Activated naive CD8-positive, alpha-beta T cell treated with anti-CD3 and anti-CD28 coated beads for 36 hours (primary cell): ENCODE data around the gene POLQ. TPM values are rescaled to one million over a fixed set of nuclear protein-coding genes. Genes with fewer than 3 reads are reported as not detected.
A peak's percentile ranks its signal among the peaks of the same experiment; 100 is the strongest.
"Not testable (repeated sequence)": the region's sequence is repeated elsewhere in the genome, so short reads cannot be mapped to it uniquely, and the experiment has no call there.

ENCODE experiments used
- DNase-seq: peaks from one replicate; pipeline ENCODE4 v3.0.0; 2021
- H3K27ac Mint-ChIP-seq: one replicate; pipeline ENCODE4 v1.8.0; 2022; ENCODE audit warnings: mild to moderate bottlenecking, moderate library complexity, mixed read lengths
- H3K27me3 Mint-ChIP-seq: one replicate; pipeline ENCODE4 v1.8.0; 2022; ENCODE audit warnings: mild to moderate bottlenecking, mixed read lengths
- H3K36me3 Mint-ChIP-seq: one replicate; pipeline ENCODE4 v1.8.0; 2021; ENCODE audit warnings: mild to moderate bottlenecking, mixed read lengths
- H3K4me1 Mint-ChIP-seq: one replicate; pipeline ENCODE4 v1.8.0; 2021; ENCODE audit warnings: mixed read lengths
- H3K4me3 Mint-ChIP-seq: one replicate; pipeline ENCODE4 v1.8.0; 2022; ENCODE audit warnings: mild to moderate bottlenecking, moderate library complexity, mixed read lengths
- H3K9me3 Mint-ChIP-seq: one replicate; pipeline ENCODE4 v1.8.0; 2022; ENCODE audit warnings: mixed read lengths
- total RNA-seq, 2 experiments: library from RNA; stranded (reverse); gene quantifications; one replicate each; pipeline ENCODE4 v1.2.3, GENCODE V29; 2021

POLQ gene
- total RNA-seq, 2 experiments from 2014 or later: 20.1 to 20.7 TPM

DNA sequence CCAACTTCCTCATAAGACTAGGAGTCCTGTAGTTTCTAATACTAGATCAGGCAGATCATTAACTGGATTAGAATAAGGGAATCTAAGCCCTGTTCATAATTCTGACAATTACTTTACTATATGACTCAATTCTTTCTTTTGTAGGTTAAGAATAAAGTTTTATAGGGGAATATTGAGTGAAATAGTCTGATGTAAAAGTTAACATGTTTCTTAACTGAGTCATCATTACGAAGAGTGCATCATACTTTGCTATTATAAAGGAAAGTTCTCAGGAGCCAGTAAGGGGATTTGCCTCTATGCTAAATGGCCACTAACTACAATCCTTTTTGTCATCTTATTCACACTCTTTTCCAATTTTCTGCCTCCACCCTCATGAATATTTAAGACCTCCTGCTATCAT lies 63.1 kb downstream of the POLQ start:
- Mint-ChIP-seq H3K4me3 (no peak overlapping the region), H3K9me3 (no peaks in the 10 kb centered on the region), H3K27me3 (no peaks in the 10 kb centered on the region), H3K27ac (no peak overlapping the region), H3K4me1 (no peaks in the 10 kb centered on the region), H3K36me3 (peaks cover 36% of the 10 kb centered on the region)
- no peak for DNase-seq

DNA sequence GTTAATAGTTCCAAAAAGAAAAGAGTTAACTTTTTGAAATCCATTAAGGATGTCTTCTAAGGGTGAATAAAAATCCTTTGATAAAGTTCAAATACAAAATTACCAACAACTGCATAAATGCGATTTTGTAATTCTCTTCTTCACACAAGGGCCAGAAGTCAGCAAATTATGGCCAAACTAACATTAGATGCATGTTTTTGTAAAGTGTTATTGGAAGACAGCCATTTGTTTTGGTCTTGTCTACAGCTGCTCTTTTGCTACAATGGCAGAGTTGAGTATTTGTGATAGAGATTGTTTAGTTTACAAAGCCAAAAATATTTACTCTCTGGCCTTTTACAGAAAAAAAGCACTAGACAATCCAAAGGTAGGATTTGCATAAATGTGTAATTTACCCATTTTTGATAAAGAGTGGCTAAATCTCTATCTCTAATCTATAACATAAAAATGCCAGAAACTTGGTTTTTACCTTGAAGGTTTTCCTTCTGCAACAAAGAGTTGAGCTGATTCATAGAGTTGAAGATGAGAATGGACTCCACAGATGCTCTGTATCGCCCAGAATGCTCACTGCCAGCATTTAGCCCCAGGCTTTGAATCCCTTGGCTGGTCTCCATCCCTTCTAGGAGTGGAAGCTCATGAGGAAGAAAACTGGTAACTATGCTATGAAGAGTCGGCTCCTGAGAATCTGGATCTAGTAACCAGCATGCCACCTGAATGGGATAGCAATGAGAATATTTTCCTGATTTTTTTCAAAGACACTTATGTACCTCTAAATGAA lies 64.5 kb downstream of the POLQ start:
- no peaks in the 10 kb centered on the region for H3K4me1 Mint-ChIP-seq

GRCh38 chr3:121477589-121477988 lies 68.2 kb downstream of the POLQ start:
- no peak for DNase-seq
- no peaks in the 10 kb centered on the region for H3K9me3 Mint-ChIP-seq
- H3K27ac Mint-ChIP-seq: no peak overlapping the region
- peaks cover 53% of the 10 kb centered on the region for H3K36me3 Mint-ChIP-seq
- H3K27me3 Mint-ChIP-seq: no peaks in the 10 kb centered on the region
- no peak overlapping the region for H3K4me3 Mint-ChIP-seq
- H3K4me1 Mint-ChIP-seq: no peaks in the 10 kb centered on the region

More for the DNA sequence above, 64.5 kb downstream of the POLQ start:
- DNase-seq: no peak
- H3K27ac Mint-ChIP-seq: no peak overlapping the region
- no peaks in the 10 kb centered on the region for H3K27me3 Mint-ChIP-seq
- H3K4me3 Mint-ChIP-seq: no peak overlapping the region
- peaks cover 39% of the 10 kb centered on the region for H3K36me3 Mint-ChIP-seq
- H3K9me3 Mint-ChIP-seq: no peaks in the 10 kb centered on the region

DNA sequence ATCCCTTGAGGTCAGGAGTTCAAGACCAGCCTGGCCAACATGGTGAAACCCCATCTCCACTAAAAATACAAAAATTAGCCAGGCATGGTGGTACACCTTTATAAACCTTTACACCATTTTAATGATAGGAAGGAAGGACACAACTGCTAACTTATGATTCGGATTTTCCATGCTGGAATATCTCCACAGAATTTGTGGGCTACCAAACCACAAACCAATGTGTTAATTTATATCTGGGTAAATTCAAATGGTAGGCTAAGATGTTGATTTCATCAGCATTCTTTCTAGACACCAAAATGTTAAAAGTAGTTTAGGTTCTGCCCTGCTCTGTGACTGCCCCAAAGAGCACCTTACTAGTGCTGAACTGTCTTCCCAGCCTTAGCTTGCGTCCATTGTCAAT lies 72.8 kb downstream of the POLQ start:
- H3K27ac Mint-ChIP-seq: no peak overlapping the region
- H3K4me3 Mint-ChIP-seq: no peak overlapping the region
- no peaks in the 10 kb centered on the region for H3K27me3 Mint-ChIP-seq
- no peaks in the 10 kb centered on the region for H3K9me3 Mint-ChIP-seq
- no peaks in the 10 kb centered on the region for H3K4me1 Mint-ChIP-seq
- DNase-seq: no peak
- H3K36me3 Mint-ChIP-seq: peaks cover 57% of the 10 kb centered on the region

DNA sequence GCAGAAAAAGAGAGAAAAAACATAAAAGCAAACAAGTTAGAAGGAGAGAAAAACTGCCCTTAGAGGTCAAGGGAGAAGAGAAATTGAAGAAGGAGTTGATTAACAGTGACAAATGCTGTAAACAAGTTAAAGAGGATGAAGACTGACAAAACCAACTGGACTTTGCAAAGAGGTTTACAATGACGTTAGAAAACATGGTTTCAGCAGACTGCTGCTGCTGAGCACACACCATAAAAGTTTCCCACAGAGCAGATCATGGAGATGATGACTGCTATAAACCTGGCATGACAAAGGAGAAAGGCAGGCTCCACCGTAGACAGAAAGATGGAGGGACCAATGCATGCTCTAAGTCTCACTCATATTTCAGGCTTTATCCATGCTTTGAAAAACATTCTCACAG lies 78.7 kb downstream of the POLQ start:
- Mint-ChIP-seq H3K4me1 (no peaks in the 10 kb centered on the region), H3K4me3 (no peak overlapping the region), H3K27me3 (no peaks in the 10 kb centered on the region), H3K9me3 (no peaks in the 10 kb centered on the region), H3K36me3 (peaks cover 58% of the 10 kb centered on the region), H3K27ac (no peak overlapping the region)
- no peak for DNase-seq

GRCh38 chr3:121463745-121464144 lies 82.0 kb downstream of the POLQ start:
- Mint-ChIP-seq H3K36me3 (peaks cover 63% of the 10 kb centered on the region), H3K4me3 (no peak overlapping the region)
- DNase-seq: no peak

DNA sequence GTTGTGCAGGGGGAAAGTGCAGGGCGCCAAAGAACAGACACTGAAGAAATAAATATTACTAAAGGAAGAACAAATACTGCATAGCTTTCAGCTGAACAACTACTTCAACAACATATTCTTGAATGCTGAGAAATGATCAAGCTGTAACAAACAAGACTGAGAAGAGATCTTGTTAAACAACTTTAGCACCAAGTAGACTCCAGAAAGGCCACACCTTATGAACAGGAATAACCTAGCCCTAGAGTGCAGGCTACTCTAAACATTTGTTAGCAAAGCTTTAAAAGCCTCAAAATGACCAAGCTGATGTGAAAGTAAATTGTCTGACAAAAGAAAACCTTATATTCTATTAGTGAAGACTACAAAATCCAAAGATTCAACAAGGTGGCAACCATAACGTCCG lies 83.2 kb downstream of the POLQ start:
- no peak for DNase-seq
- Mint-ChIP-seq H3K4me1 (no peaks in the 10 kb centered on the region), H3K4me3 (no peak overlapping the region), H3K36me3 (peaks cover 64% of the 10 kb centered on the region), H3K27ac (no peak overlapping the region), H3K27me3 (no peaks in the 10 kb centered on the region), H3K9me3 (no peaks in the 10 kb centered on the region)

More at GRCh38 chr3:121463745-121464144, 82.0 kb downstream of the POLQ start:
- H3K27me3 Mint-ChIP-seq: no peaks in the 10 kb centered on the region
- H3K9me3 Mint-ChIP-seq: no peaks in the 10 kb centered on the region
- no peaks in the 10 kb centered on the region for H3K4me1 Mint-ChIP-seq
- no peak overlapping the region for H3K27ac Mint-ChIP-seq

- peaks cover 72% of the 10 kb centered on the region for H3K36me3 Mint-ChIP-seq
- H3K4me3 Mint-ChIP-seq, DNase-seq, H3K27ac Mint-ChIP-seq, H3K9me3 Mint-ChIP-seq, H3K27me3 Mint-ChIP-seq, H3K4me1 Mint-ChIP-seq: not testable (repeated sequence)
Observed at GRCh38 chr3:121451752-121452151, 94.0 kb downstream of the POLQ start.

DNA sequence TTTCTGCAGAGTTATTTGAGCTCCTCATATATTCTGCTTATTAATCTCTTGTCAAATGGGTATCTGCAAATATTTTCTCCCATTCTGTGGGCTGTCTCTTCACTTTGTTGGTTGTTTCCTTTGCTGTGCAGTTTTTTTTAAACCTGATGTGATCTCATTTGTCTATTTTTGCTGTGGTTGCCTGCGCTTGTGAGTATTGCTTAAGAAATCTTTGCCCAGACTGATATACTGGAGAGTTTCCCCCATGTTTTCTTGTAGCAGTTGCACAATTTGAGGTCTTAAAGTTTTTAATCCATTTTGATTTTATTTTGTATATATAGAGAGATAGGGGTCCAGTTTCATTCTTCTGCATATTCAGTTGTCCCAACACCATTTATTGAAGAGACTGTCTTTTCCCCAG lies 102.3 kb downstream of the POLQ start:
- Mint-ChIP-seq H3K4me3 (no peak overlapping the region), H3K9me3 (no peaks in the 10 kb centered on the region), H3K36me3 (peaks cover 48% of the 10 kb centered on the region), H3K27me3 (no peaks in the 10 kb centered on the region), H3K27ac (no peak overlapping the region), H3K4me1 (no peaks in the 10 kb centered on the region)
- no peak for DNase-seq

DNA sequence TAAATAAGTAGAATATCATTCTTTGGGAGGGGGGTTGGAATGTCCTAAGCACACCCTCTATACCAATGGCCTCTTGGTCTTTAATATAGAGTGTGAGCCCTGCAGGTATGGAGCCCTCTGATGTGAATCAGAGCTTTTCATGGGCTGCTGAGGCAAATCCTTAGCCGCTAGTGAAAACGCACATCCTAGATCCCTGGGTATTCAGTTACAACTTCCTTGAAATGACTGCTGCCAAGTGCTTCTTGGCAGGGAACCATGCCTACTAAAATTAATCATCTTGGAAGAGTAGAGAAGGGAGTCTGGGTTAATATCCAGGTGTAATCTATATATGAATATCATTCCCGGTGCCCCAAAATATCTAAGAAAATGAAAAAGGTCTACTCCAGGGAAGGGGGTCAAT lies 109.1 kb downstream of the POLQ start:
- no peak overlapping the region for H3K4me3 Mint-ChIP-seq
- peaks cover 11% of the 10 kb centered on the region for H3K4me1 Mint-ChIP-seq

GRCh38 chr3:121436074-121436473 lies 109.7 kb downstream of the POLQ start:
- DNase-seq: no peak
- Mint-ChIP-seq H3K27me3 (no peaks in the 10 kb centered on the region), H3K4me1 (peaks cover 11% of the 10 kb centered on the region), H3K36me3 (peaks cover 61% of the 10 kb centered on the region), H3K9me3 (no peaks in the 10 kb centered on the region), H3K27ac (no peak overlapping the region), H3K4me3 (no peak overlapping the region)

More for the DNA sequence above, 109.1 kb downstream of the POLQ start:
- H3K36me3 Mint-ChIP-seq: peaks cover 61% of the 10 kb centered on the region
- no peak overlapping the region for H3K27ac Mint-ChIP-seq
- no peak for DNase-seq
- no peaks in the 10 kb centered on the region for H3K27me3 Mint-ChIP-seq
- no peaks in the 10 kb centered on the region for H3K9me3 Mint-ChIP-seq

GRCh38 chr3:121431726-121432517 lies 113.9 kb downstream of the POLQ start:
- peak; percentile 28 for DNase-seq
- peaks cover 11% of the 10 kb centered on the region for H3K4me1 Mint-ChIP-seq
- H3K27ac Mint-ChIP-seq: peak overlapping the region; percentile 34
- no peaks in the 10 kb centered on the region for H3K27me3 Mint-ChIP-seq
- H3K4me3 Mint-ChIP-seq: no peak overlapping the region
- peaks cover 71% of the 10 kb centered on the region for H3K36me3 Mint-ChIP-seq
- H3K9me3 Mint-ChIP-seq: peaks cover 1% of the 10 kb centered on the region

DNA sequence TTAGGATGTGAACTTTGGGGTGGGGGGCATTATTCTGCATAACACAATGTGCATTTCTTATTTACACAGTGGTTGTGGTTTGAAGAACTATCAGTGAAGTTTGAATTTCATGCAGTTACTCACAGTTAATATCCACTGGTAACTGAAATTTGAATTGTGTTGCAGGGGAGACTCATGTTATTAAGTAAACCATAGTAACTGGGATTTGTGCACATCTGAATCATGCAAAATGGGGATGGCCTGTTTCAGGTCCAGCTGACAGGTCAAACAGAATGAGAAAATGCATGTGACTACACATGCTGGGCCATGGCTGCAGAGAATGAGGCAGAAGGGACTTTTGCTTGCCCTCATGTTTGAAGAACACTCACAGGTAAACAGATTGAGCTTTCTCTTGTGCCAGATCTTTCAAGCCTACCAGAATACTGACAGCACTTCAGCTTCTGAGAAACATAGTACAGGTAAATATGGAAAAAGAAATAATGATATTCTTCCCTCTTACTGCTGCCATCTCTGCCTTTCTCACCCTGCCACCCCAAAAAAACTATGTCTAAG lies 115.0 kb downstream of the POLQ start:
- H3K9me3 Mint-ChIP-seq: peaks cover 1% of the 10 kb centered on the region
- H3K4me3 Mint-ChIP-seq: no peak overlapping the region
- H3K4me1 Mint-ChIP-seq: peaks cover 11% of the 10 kb centered on the region
- no peaks in the 10 kb centered on the region for H3K27me3 Mint-ChIP-seq
- H3K36me3 Mint-ChIP-seq: peaks cover 68% of the 10 kb centered on the region
- DNase-seq: no peak
- H3K27ac Mint-ChIP-seq: no peak overlapping the region

GRCh38 chr3:121424549-121424948 lies 121.2 kb downstream of the POLQ start:
- Mint-ChIP-seq H3K27me3 (no peaks in the 10 kb centered on the region), H3K9me3 (no peaks in the 10 kb centered on the region), H3K4me1 (no peaks in the 10 kb centered on the region), H3K4me3 (no peak overlapping the region), H3K27ac (no peak overlapping the region), H3K36me3 (peaks cover 32% of the 10 kb centered on the region)
- no peak for DNase-seq

- peaks cover 5% of the 10 kb centered on the region for H3K36me3 Mint-ChIP-seq
- no peak for DNase-seq
- H3K27me3 Mint-ChIP-seq: no peaks in the 10 kb centered on the region
- H3K9me3 Mint-ChIP-seq: no peaks in the 10 kb centered on the region
- peaks cover 6% of the 10 kb centered on the region for H3K4me1 Mint-ChIP-seq
- no peak overlapping the region for H3K4me3 Mint-ChIP-seq
- H3K27ac Mint-ChIP-seq: no peak overlapping the region
Observed at GRCh38 chr3:121418182-121418581, 127.6 kb downstream of the POLQ start.
